CD14-positive monocyte (primary cell): ENCODE measurements around the gene VWC2L. TPM values are rescaled to one million over a fixed set of nuclear protein-coding genes. Genes with fewer than 3 reads are reported as not detected.

Source experiments
- DNase-seq, 3 donors: peaks; one replicate each; pipeline ENCODE4 v3.0.0-alpha.2; 2011 to 2022
- H2AFZ ChIP-seq: 2 replicates; pipeline ENCODE4 v1.6.0; 2012; ENCODE audit warnings: mild to moderate bottlenecking, low read depth, low read length, inconsistent platforms; ENCODE audit not compliant: insufficient read depth, poor library complexity, severe bottlenecking
- H3K27ac ChIP-seq, 2 donors: 1 replicate in 1 of 2; 2 replicates in 1 of 2; pipeline ENCODE4 v1.5.1; 2012 to 2013; ENCODE audit warnings: low read length in 2 of 2, control low read depth in 1 of 2, inconsistent platforms in 1 of 2, low read depth in 1 of 2, mild to moderate bottlenecking in 1 of 2
- H3K27me3 ChIP-seq, 2 donors: one replicate each; pipeline versions ENCODE4 v1.6.0 to v1.6.1; 2011 to 2013; ENCODE audit warnings: low read length in 2 of 2; ENCODE audit not compliant: control insufficient read depth in 2 of 2, insufficient read depth in 2 of 2
- H3K36me3 ChIP-seq, 2 donors: replicated peaks in 1 of 2; 1 replicate in 1 of 2; 2 replicates in 1 of 2; pipeline versions ENCODE4 v1.5.1 to v1.6.1; 2012 to 2013; ENCODE audit warnings: low read length in 2 of 2, control low read depth in 1 of 2, inconsistent platforms in 1 of 2, mild to moderate bottlenecking in 1 of 2; ENCODE audit not compliant: insufficient read depth in 2 of 2, control insufficient read depth in 1 of 2
- H3K4me1 ChIP-seq, 2 donors: 1 replicate in 1 of 2; 2 replicates in 1 of 2; pipeline versions ENCODE4 v1.5.1 to v1.6.1; 2012 to 2013; ENCODE audit warnings: low read length in 2 of 2, control low read depth in 1 of 2, inconsistent platforms in 1 of 2, mild to moderate bottlenecking in 1 of 2, moderate library complexity in 1 of 2; ENCODE audit not compliant: insufficient read depth in 2 of 2, control insufficient read depth in 1 of 2
- H3K4me2 ChIP-seq: replicated peaks from 2 replicates; pipeline ENCODE3; 2012; ENCODE audit warnings: low read length, moderate library complexity, mild to moderate bottlenecking; ENCODE audit not compliant: poor library complexity, severe bottlenecking; ENCODE audit errors: extremely low read depth
- H3K4me3 ChIP-seq, 3 experiments: fragments of 200-600 bp in 1 of 3; sonication (generic) in 1 of 3; replicated peaks in 1 of 3; 1 replicate in 2 of 3; 2 replicates in 1 of 3; pipeline ENCODE4 v1.5.1; 2011 to 2013; ENCODE audit warnings: low read length in 3 of 3, mild to moderate bottlenecking in 3 of 3, control low read depth in 2 of 3, low read depth in 2 of 3, inconsistent platforms in 1 of 3, moderate library complexity in 1 of 3
- H3K79me2 ChIP-seq: 2 replicates; pipeline ENCODE4 v1.6.0; 2012; ENCODE audit warnings: mild to moderate bottlenecking, control low read depth, inconsistent platforms, low read length, moderate library complexity; ENCODE audit not compliant: insufficient read depth
- H3K9ac ChIP-seq: 2 replicates; pipeline ENCODE4 v1.6.0; 2017; ENCODE audit warnings: low read length, mild to moderate bottlenecking; ENCODE audit not compliant: insufficient read depth, poor library complexity, severe bottlenecking
- H3K9me3 ChIP-seq, 2 donors: replicated peaks in 1 of 2; 1 replicate in 1 of 2; 2 replicates in 1 of 2; pipeline versions ENCODE4 v1.5.1 to v1.6.1; 2012 to 2013; ENCODE audit warnings: low read length in 2 of 2, control low read depth in 1 of 2; ENCODE audit not compliant: control insufficient read depth in 1 of 2, insufficient read depth in 1 of 2
- H4K20me1 ChIP-seq: 2 replicates; pipeline ENCODE4 v1.6.0; 2012; ENCODE audit warnings: mild to moderate bottlenecking, low read length, control low read depth, moderate library complexity; ENCODE audit not compliant: insufficient read depth
- H3K27ac Mint-ChIP-seq, 7 donors: one replicate each; pipeline ENCODE4 v1.8.0; 2020; ENCODE audit warnings: mild to moderate bottlenecking in 7 of 7, mixed read lengths in 7 of 7, moderate library complexity in 6 of 7, inconsistent platforms in 2 of 7
- H3K27me3 Mint-ChIP-seq, 3 donors: one replicate each; pipeline ENCODE4 v1.8.0; 2021 to 2022; ENCODE audit warnings: low read depth in 3 of 3, mild to moderate bottlenecking in 3 of 3, mixed read lengths in 3 of 3, moderate library complexity in 3 of 3, inconsistent platforms in 1 of 3
- H3K36me3 Mint-ChIP-seq, 2 donors: one replicate each; pipeline ENCODE4 v1.8.0; 2020; ENCODE audit warnings: mixed read lengths in 2 of 2, inconsistent platforms in 1 of 2, mild to moderate bottlenecking in 1 of 2
- H3K4me1 Mint-ChIP-seq: one replicate; pipeline ENCODE4 v1.8.0; 2020; ENCODE audit warnings: mild to moderate bottlenecking, mixed read lengths
- H3K4me3 Mint-ChIP-seq, 2 donors: one replicate each; pipeline ENCODE4 v1.8.0; 2020; ENCODE audit warnings: mild to moderate bottlenecking in 2 of 2, mixed read lengths in 2 of 2, moderate library complexity in 1 of 2
- H3K9me3 Mint-ChIP-seq, 7 donors: one replicate each; pipeline ENCODE4 v1.8.0; 2020 to 2022; ENCODE audit warnings: mixed read lengths in 7 of 7, mild to moderate bottlenecking in 6 of 7, moderate library complexity in 6 of 7, inconsistent platforms in 2 of 7
- WGBS: methylation state at CpG from one replicate; pipeline ENCODE4 v1.1.5; 2013; ENCODE audit warnings: missing lambda C conversion rate; ENCODE audit not compliant: insufficient coverage; 5-methylcytosine and 5-hydroxymethylcytosine counted together
- intact Hi-C, 2 donors: fragments of 100-400 bp; cut with micrococcal nuclease; formaldehyde crosslinking; loops; one replicate each; pipeline versions ENCODE4 v1.15.0 to v1.15.1; 2023
- polyA plus RNA-seq, 3 donors: library from polyadenylated mRNA; depleted of rRNA in 1 of 3; unstranded in 2 of 3; stranded (reverse) in 1 of 3; fragments of 300-500 nt in 2 of 3; fragments of >200 nt in 1 of 3; fragmentation: Illumina TruSeq in 2 of 3; gene quantifications; 1 replicate in 2 of 3; 2 replicates in 1 of 3; pipeline ENCODE4 v1.2.3, GENCODE V29; 2012 to 2021
- TF ChIP-seq, protein P1 (sequence below): fragments of 200-600 bp; IDR thresholded peaks from one replicate; pipeline ENCODE4 v1.8.0; 2022; ENCODE audit warnings: antibody characterized with exemption, mild to moderate bottlenecking

The VWC2L gene
- polyA plus RNA-seq, 3 donors, result not detected

DNA sequence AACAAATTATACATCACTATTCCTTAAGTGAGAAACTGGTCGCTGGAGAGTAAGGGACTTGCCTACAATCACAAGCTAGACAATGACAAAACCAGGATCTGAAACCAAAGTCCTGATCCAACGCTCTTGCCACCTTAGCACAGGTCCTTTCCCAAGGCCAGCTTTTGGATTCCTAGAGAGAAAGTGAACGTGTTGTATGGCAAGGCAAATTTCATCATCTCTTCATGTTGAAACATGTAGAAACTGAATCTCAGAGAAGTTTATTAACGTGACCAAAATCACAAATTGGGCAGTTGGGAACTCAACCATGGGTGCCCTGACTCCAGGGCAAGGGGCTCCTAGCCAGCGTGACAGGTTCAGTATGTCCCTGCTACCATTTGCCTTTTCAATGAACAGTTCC, 118.2 kb downstream of the VWC2L start:
- Mint-ChIP-seq H3K9me3 (peaks cover 0 to 4% (median 1%) of the 10 kb centered on the region in 7 donors), H3K4me3 (no peak overlapping the region), H3K27ac (no peak overlapping the region), H3K4me1 (no peaks in the 10 kb centered on the region), H3K36me3 (no peaks in the 10 kb centered on the region), H3K27me3 (no peaks in the 10 kb centered on the region)
- H3K36me3 ChIP-seq, result no peaks in the 10 kb centered on the region
- no peak overlapping the region for H3K9ac ChIP-seq
- H3K79me2 ChIP-seq, result no peaks in the 10 kb centered on the region
- no peaks in the 10 kb centered on the region for H3K4me1 ChIP-seq
- H2AFZ ChIP-seq, result no peak overlapping the region
- intact Hi-C loops, result no loop called here
- no peak overlapping the region for H3K4me2 ChIP-seq
- no peak overlapping the region for H3K27ac ChIP-seq
- no peaks in the 10 kb centered on the region for H4K20me1 ChIP-seq
- TF ChIP-seq, protein P1, sequence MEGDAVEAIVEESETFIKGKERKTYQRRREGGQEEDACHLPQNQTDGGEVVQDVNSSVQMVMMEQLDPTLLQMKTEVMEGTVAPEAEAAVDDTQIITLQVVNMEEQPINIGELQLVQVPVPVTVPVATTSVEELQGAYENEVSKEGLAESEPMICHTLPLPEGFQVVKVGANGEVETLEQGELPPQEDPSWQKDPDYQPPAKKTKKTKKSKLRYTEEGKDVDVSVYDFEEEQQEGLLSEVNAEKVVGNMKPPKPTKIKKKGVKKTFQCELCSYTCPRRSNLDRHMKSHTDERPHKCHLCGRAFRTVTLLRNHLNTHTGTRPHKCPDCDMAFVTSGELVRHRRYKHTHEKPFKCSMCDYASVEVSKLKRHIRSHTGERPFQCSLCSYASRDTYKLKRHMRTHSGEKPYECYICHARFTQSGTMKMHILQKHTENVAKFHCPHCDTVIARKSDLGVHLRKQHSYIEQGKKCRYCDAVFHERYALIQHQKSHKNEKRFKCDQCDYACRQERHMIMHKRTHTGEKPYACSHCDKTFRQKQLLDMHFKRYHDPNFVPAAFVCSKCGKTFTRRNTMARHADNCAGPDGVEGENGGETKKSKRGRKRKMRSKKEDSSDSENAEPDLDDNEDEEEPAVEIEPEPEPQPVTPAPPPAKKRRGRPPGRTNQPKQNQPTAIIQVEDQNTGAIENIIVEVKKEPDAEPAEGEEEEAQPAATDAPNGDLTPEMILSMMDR, result no peak
- WGBS, result 93% methylated on average over 3 of the region's 5 CpGs
- no peaks in the 10 kb centered on the region for H3K9me3 ChIP-seq
- no peak overlapping the region for H3K4me3 ChIP-seq
- no peak for DNase-seq
- H3K27me3 ChIP-seq, result no peaks in the 10 kb centered on the region

DNA sequence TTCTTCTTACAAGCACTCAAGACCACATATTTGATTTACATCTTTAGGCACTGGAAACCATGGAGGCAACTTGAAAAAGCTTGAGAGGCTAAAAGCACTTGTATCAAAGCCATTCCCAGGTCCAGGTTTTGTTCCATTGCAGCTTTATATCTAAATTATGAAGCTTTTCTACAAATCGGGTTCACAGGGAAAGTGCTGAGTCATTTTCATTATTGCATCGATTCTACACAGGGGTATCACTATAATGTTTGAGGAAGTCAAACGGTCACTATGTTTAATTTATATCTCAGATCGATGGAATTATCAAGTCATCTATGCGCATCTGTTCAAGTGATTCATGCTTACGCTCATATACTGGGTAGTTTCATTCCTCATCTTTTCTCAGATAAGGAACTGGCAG, 118.7 kb downstream of the VWC2L start:
- H3K9ac ChIP-seq, result no peak overlapping the region
- Mint-ChIP-seq H3K4me3 (no peak overlapping the region), H3K27ac (no peak overlapping the region), H3K4me1 (no peaks in the 10 kb centered on the region), H3K27me3 (no peaks in the 10 kb centered on the region), H3K9me3 (peaks cover 0 to 4% (median 0%) of the 10 kb centered on the region in 7 donors), H3K36me3 (no peaks in the 10 kb centered on the region)
- WGBS, result no CpG with 5 or more reads among the region's 6 CpGs
- no peaks in the 10 kb centered on the region for H3K79me2 ChIP-seq
- H3K4me2 ChIP-seq, result no peak overlapping the region
- no peak overlapping the region for H2AFZ ChIP-seq
- H3K4me1 ChIP-seq, result no peaks in the 10 kb centered on the region
- no peak overlapping the region for H3K27ac ChIP-seq
- no peaks in the 10 kb centered on the region for H3K27me3 ChIP-seq
- DNase-seq, result no peak
- TF ChIP-seq, protein P1, result no peak
- no peaks in the 10 kb centered on the region for H3K9me3 ChIP-seq
- H3K4me3 ChIP-seq, result no peak overlapping the region
- intact Hi-C loops, result no loop called here
- H4K20me1 ChIP-seq, result no peaks in the 10 kb centered on the region
- no peaks in the 10 kb centered on the region for H3K36me3 ChIP-seq
